H1 (cell line): ENCODE measurements around the gene IP6K3. TPM values are rescaled to one million over a fixed set of nuclear protein-coding genes. Genes with fewer than 3 reads are reported as not detected.
A peak's percentile ranks its signal among the peaks of the same experiment; 100 is the strongest.

Source experiments
- BACH1 ChIP-seq: IDR thresholded peaks from 2 replicates; pipeline ENCODE4 v1.6.1; 2012; ENCODE audit warnings: low read length, improper control_type of control experiment
- CBX5 ChIP-seq: fragments of 300-800, 300-1000 bp; sonication (generic); IDR thresholded peaks from 2 replicates; pipeline ENCODE4 v1.7.1; 2016; ENCODE audit warnings: antibody characterized with exemption, low read length, low read depth
- CBX8 ChIP-seq: fragments of 300-800, 300-1000 bp; sonication (generic); IDR thresholded peaks from 2 replicates; pipeline ENCODE4 v1.7.1; 2016; ENCODE audit warnings: low read depth, low read length, borderline replicate concordance
- CTBP2 ChIP-seq: IDR thresholded peaks from 2 replicates; pipeline ENCODE4 v1.7.0; 2011; ENCODE audit warnings: borderline replicate concordance, mild to moderate bottlenecking, moderate library complexity, mixed read lengths, low read length; ENCODE audit not compliant: insufficient read depth, insufficient read length
- FOSL1 ChIP-seq: IDR thresholded peaks from 2 replicates; pipeline ENCODE4 v1.6.1; 2011; ENCODE audit warnings: mild to moderate bottlenecking, low read depth, low read length, moderate library complexity; ENCODE audit not compliant: insufficient read depth
- JUN ChIP-seq: IDR thresholded peaks from 2 replicates; pipeline ENCODE4 v1.6.1; 2011; ENCODE audit warnings: low read depth, mild to moderate bottlenecking, improper control_type of control experiment, low read length
- JUND ChIP-seq: IDR thresholded peaks from 2 replicates; pipeline ENCODE4 v1.6.1; 2011; ENCODE audit warnings: mild to moderate bottlenecking, improper control_type of control experiment, low read length
- MAX ChIP-seq: IDR thresholded peaks from 2 replicates; pipeline ENCODE4 v1.6.1; 2012; ENCODE audit warnings: inconsistent platforms
- NANOG ChIP-seq: IDR thresholded peaks from 2 replicates; pipeline ENCODE4 v1.6.1; 2011; ENCODE audit warnings: low read length, low read depth, mild to moderate bottlenecking, inconsistent platforms; ENCODE audit not compliant: insufficient read depth, poor library complexity, severe bottlenecking
- NRF1 ChIP-seq: IDR thresholded peaks from 2 replicates; pipeline ENCODE4 v1.6.1; 2011; ENCODE audit warnings: mild to moderate bottlenecking, low read depth, low read length, improper control_type of control experiment
- PHF8 ChIP-seq: fragments of 200-600 bp; sonication (generic); conservative IDR thresholded peaks from 2 replicates; pipeline ENCODE4 v1.7.1; 2012; ENCODE audit warnings: low read depth, mild to moderate bottlenecking, inconsistent platforms, low read length, moderate library complexity
- RAD21 ChIP-seq, 2 experiments: IDR thresholded peaks in 1 of 2; conservative IDR thresholded peaks in 1 of 2; 2 replicates each; pipeline ENCODE4 v1.6.1; 2011; ENCODE audit warnings: low read depth in 2 of 2, low read length in 2 of 2, improper control_type of control experiment in 1 of 2, inconsistent platforms in 1 of 2, mild to moderate bottlenecking in 1 of 2, moderate library complexity in 1 of 2
- RBBP5 ChIP-seq: IDR thresholded peaks from 2 replicates; pipeline ENCODE4 v1.7.1; 2012; ENCODE audit warnings: low read depth, mild to moderate bottlenecking, inconsistent platforms, low read length, moderate library complexity, borderline replicate concordance
- RNF2 ChIP-seq: fragments of 200-900, 300-1000 bp; sonication (generic); IDR thresholded peaks from 2 replicates; pipeline ENCODE4 v1.7.1; 2016; ENCODE audit warnings: borderline replicate concordance, low read depth, mild to moderate bottlenecking, antibody characterized with exemption, low read length; ENCODE audit not compliant: poor library complexity, severe bottlenecking; ENCODE audit errors: missing control alignments
- RXRA ChIP-seq: IDR thresholded peaks from 2 replicates; pipeline ENCODE4 v1.6.1; 2011; ENCODE audit warnings: low read depth, mild to moderate bottlenecking, low read length, moderate library complexity; ENCODE audit not compliant: insufficient read depth
- SIRT6 ChIP-seq: IDR thresholded peaks from one replicate; pipeline ENCODE4 v1.7.1; 2012; ENCODE audit warnings: low read length, inconsistent platforms
- SP2 ChIP-seq: IDR thresholded peaks from 2 replicates; pipeline ENCODE4 v1.6.1; 2012; ENCODE audit warnings: mild to moderate bottlenecking, low read length, inconsistent platforms
- SRF ChIP-seq: IDR thresholded peaks from 2 replicates; pipeline ENCODE4 v1.6.1; 2011; ENCODE audit warnings: mild to moderate bottlenecking, low read depth, low read length, moderate library complexity
- TAF7 ChIP-seq: optimal IDR thresholded peaks from 2 replicates; pipeline ENCODE3; 2011; ENCODE audit warnings: low read depth, mild to moderate bottlenecking, inconsistent platforms, low read length, moderate library complexity, borderline replicate concordance
- TCF12 ChIP-seq: IDR thresholded peaks from 2 replicates; pipeline ENCODE4 v1.6.1; 2011; ENCODE audit warnings: low read depth, mild to moderate bottlenecking, low read length
- ZNF274 ChIP-seq: IDR thresholded peaks from 2 replicates; pipeline ENCODE4 v1.7.0; 2012; ENCODE audit warnings: low read length, borderline replicate concordance; ENCODE audit errors: extremely low read depth
- polyA plus RNA-seq, 7 experiments: library from polyadenylated mRNA; depleted of rRNA in 3 of 7; stranded (reverse) in 5 of 7; unstranded in 2 of 7; fragments of >200 nt in 5 of 7; fragments of 200-250 nt in 2 of 7; gene quantifications; 1 replicate in 5 of 7; 2 replicates in 1 of 7; 4 replicates in 1 of 7; pipeline versions ENCODE4 v1.2.1 to v1.2.3, GENCODE V29; 2011 to 2013; ENCODE audit warnings: missing spikeins in 2 of 7, mixed read lengths in 2 of 7
- total RNA-seq: library from RNA; stranded (reverse); fragmentation: NEBNext Ultra II Directional; extraction: Animal tissue kit (Norgen Biotek cat#: 25700); gene quantifications from 2 replicates; pipeline ENCODE4 v1.2.1, GENCODE V29; 2021
- TF ChIP-seq, protein P1 (sequence below): IDR thresholded peaks from 2 replicates; pipeline ENCODE4 v1.6.1; 2011; ENCODE audit warnings: low read length, improper control_type of control experiment

The IP6K3 gene
- total and polyA plus RNA-seq, 2 of the 8 experiments (the other 6 are each of a cell fraction or from before 2014, with no cell fraction given), result 0.22 to 0.73 TPM

- TF ChIP-seq ZNF274, result no peak
- TF ChIP-seq TAF7, result peak; percentile 64
- no peak for TF ChIP-seq CTBP2
- no peak for TF ChIP-seq BACH1
- no peak for TF ChIP-seq RXRA
- no peak for TF ChIP-seq SRF
- no peak for TF ChIP-seq RNF2
- TF ChIP-seq NRF1, result no peak
- 0 out of 2 replicates have a peak, but pooled peaks have one; percentile 24 for TF ChIP-seq TCF12
- TF ChIP-seq CBX5, result no peak
- no peak for TF ChIP-seq MAX
- no peak; a peak in 1 of 4 replicates for TF ChIP-seq RAD21 (IDR thresholded peaks at IDR 0.05 in 1 of 2, conservative IDR thresholded peaks at IDR 0.05 in 1 of 2; ENCODE audit: low read depth in 2 of 2, low read length in 2 of 2)
- TF ChIP-seq PHF8, result peak; percentile 82
- TF ChIP-seq SP2, result no peak
- no peak for TF ChIP-seq JUN
- peak; percentile 79; the same call in 1 of the 2 replicates for TF ChIP-seq RBBP5
- no peak for TF ChIP-seq FOSL1
- TF ChIP-seq, protein P1, sequence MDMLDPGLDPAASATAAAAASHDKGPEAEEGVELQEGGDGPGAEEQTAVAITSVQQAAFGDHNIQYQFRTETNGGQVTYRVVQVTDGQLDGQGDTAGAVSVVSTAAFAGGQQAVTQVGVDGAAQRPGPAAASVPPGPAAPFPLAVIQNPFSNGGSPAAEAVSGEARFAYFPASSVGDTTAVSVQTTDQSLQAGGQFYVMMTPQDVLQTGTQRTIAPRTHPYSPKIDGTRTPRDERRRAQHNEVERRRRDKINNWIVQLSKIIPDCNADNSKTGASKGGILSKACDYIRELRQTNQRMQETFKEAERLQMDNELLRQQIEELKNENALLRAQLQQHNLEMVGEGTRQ, result no peak
- no peak for TF ChIP-seq CBX8
- no peak for TF ChIP-seq JUND
- TF ChIP-seq SIRT6, result no peak
- TF ChIP-seq NANOG, result no peak
Observed at GRCh38 chr6:33788694-33789549, 42.2 kb upstream of the IP6K3 start, which contains the start of gene LEMD2 (continued).
